ENCODE data around the gene ANKS1B.

The ANKS1B gene

GRCh38 chr12:99997806-99998205 is 13.1 kb upstream of the ANKS1B start:
- H3K4me3 ChIP-seq (ENCODE audit: insufficient read length, low read depth) = no peak overlapping the region
- no peaks in the 10 kb centered on the region for H3K4me1 ChIP-seq (ENCODE audit: insufficient read depth, insufficient read length)
- no peak for DNase-seq (ENCODE audit: low read depth, low spot score)
- H3K9me3 ChIP-seq (ENCODE audit: insufficient read depth, low read length) = no peaks in the 10 kb centered on the region
- no peak overlapping the region for H3K9ac ChIP-seq (ENCODE audit: insufficient read length, low read depth)
- H3K27me3 ChIP-seq (ENCODE audit: insufficient read depth, insufficient read length) = no peaks in the 10 kb centered on the region
- H3K36me3 ChIP-seq (ENCODE audit: insufficient read depth, insufficient read length, low read length) = no peaks in the 10 kb centered on the region
- TF ChIP-seq SUZ12 (IDR thresholded peaks at IDR 0.05; ENCODE audit: extremely low read depth, insufficient read depth, insufficient read length) = no peak
- TF ChIP-seq ZNF274 (IDR thresholded peaks at IDR 0.05; ENCODE audit: low read depth, low read length) = no peak
- TF ChIP-seq YY1 (IDR thresholded peaks at IDR 0.05; ENCODE audit: insufficient read depth, insufficient read length) = no peak

- H3K27me3 ChIP-seq (ENCODE audit: insufficient read depth, insufficient read length) = no peaks in the 10 kb centered on the region
- H3K9ac ChIP-seq (ENCODE audit: insufficient read length, low read depth) = no peak overlapping the region
- no peaks in the 10 kb centered on the region for H3K4me1 ChIP-seq (ENCODE audit: insufficient read depth, insufficient read length)
- no peak overlapping the region for H3K4me3 ChIP-seq (ENCODE audit: insufficient read length, low read depth)
- H3K36me3 ChIP-seq (ENCODE audit: insufficient read depth, insufficient read length, low read length) = no peaks in the 10 kb centered on the region
- no peak for DNase-seq (ENCODE audit: low read depth, low spot score)
- no peaks in the 10 kb centered on the region for H3K9me3 ChIP-seq (ENCODE audit: insufficient read depth, low read length)
- no peak for TF ChIP-seq ZNF274 (IDR thresholded peaks at IDR 0.05; ENCODE audit: low read depth, low read length)
These were observed 11.4 kb upstream of the ANKS1B start for GRCh38 chr12:99996095-99996494.

GRCh38 chr12:99985631-99986030 is 895 bp upstream of the ANKS1B start:
- peaks cover 36% of the 10 kb centered on the region for H3K27me3 ChIP-seq (ENCODE audit: insufficient read depth, insufficient read length)
- no peak overlapping the region for H3K9ac ChIP-seq (ENCODE audit: insufficient read length, low read depth)
- no peaks in the 10 kb centered on the region for H3K4me1 ChIP-seq (ENCODE audit: insufficient read depth, insufficient read length)
- TF ChIP-seq ZNF274 (IDR thresholded peaks at IDR 0.05; ENCODE audit: low read depth, low read length) (no peak), SUZ12 (IDR thresholded peaks at IDR 0.05; ENCODE audit: extremely low read depth, insufficient read depth, insufficient read length) (no peak), YY1 (IDR thresholded peaks at IDR 0.05; ENCODE audit: insufficient read depth, insufficient read length) (no peak)
- no peaks in the 10 kb centered on the region for H3K36me3 ChIP-seq (ENCODE audit: insufficient read depth, insufficient read length, low read length)
- DNase-seq (ENCODE audit: low read depth, low spot score) = no peak
- peak overlapping the region; percentile 66 for H3K4me3 ChIP-seq (ENCODE audit: insufficient read length, low read depth)
- no peaks in the 10 kb centered on the region for H3K9me3 ChIP-seq (ENCODE audit: insufficient read depth, low read length)

GRCh38 chr12:99985129-99985570 is 414 bp upstream of the ANKS1B start:
- DNase-seq (ENCODE audit: low read depth, low spot score) = no peak
- Histone ChIP-seq H3K36me3 (ENCODE audit: insufficient read depth, insufficient read length, low read length) (no peaks in the 10 kb centered on the region), H3K9ac (ENCODE audit: insufficient read length, low read depth) (peak overlapping the region; percentile 77), H3K27me3 (ENCODE audit: insufficient read depth, insufficient read length) (peaks cover 36% of the 10 kb centered on the region), H3K9me3 (ENCODE audit: insufficient read depth, low read length) (no peaks in the 10 kb centered on the region), H3K4me3 (ENCODE audit: insufficient read length, low read depth) (peak overlapping the region; percentile 66), H3K4me1 (ENCODE audit: insufficient read depth, insufficient read length) (no peaks in the 10 kb centered on the region)
- TF ChIP-seq ZNF274 (IDR thresholded peaks at IDR 0.05; ENCODE audit: low read depth, low read length) (no peak), YY1 (IDR thresholded peaks at IDR 0.05; ENCODE audit: insufficient read depth, insufficient read length) (no peak), SUZ12 (IDR thresholded peaks at IDR 0.05; ENCODE audit: extremely low read depth, insufficient read depth, insufficient read length) (no peak)

GRCh38 chr12:99983456-99984258 is 1.1 kb downstream of the ANKS1B start:
- DNase-seq (ENCODE audit: low read depth, low spot score) = no peak
- TF ChIP-seq SUZ12 (IDR thresholded peaks at IDR 0.05; ENCODE audit: extremely low read depth, insufficient read depth, insufficient read length) = no peak
- no peaks in the 10 kb centered on the region for H3K4me1 ChIP-seq (ENCODE audit: insufficient read depth, insufficient read length)
- H3K9ac ChIP-seq (ENCODE audit: insufficient read length, low read depth) = peak overlapping the region; percentile 63
- H3K27me3 ChIP-seq (ENCODE audit: insufficient read depth, insufficient read length) = peaks cover 36% of the 10 kb centered on the region
- H3K9me3 ChIP-seq (ENCODE audit: insufficient read depth, low read length) = no peaks in the 10 kb centered on the region
- peak overlapping the region; percentile 53 for H3K4me3 ChIP-seq (ENCODE audit: insufficient read length, low read depth)
- H3K36me3 ChIP-seq (ENCODE audit: insufficient read depth, insufficient read length, low read length) = no peaks in the 10 kb centered on the region

- Histone ChIP-seq H3K4me3 (ENCODE audit: insufficient read length, low read depth) (no peak overlapping the region), H3K9ac (ENCODE audit: insufficient read length, low read depth) (no peak overlapping the region), H3K27me3 (ENCODE audit: insufficient read depth, insufficient read length) (peaks cover 34% of the 10 kb centered on the region), H3K4me1 (ENCODE audit: insufficient read depth, insufficient read length) (no peaks in the 10 kb centered on the region), H3K9me3 (ENCODE audit: insufficient read depth, low read length) (no peaks in the 10 kb centered on the region), H3K36me3 (ENCODE audit: insufficient read depth, insufficient read length, low read length) (no peaks in the 10 kb centered on the region)
- DNase-seq (ENCODE audit: low read depth, low spot score) = no peak
- TF ChIP-seq YY1 (IDR thresholded peaks at IDR 0.05; ENCODE audit: insufficient read depth, insufficient read length) (no peak), SUZ12 (IDR thresholded peaks at IDR 0.05; ENCODE audit: extremely low read depth, insufficient read depth, insufficient read length) (no peak)
These were observed 3.0 kb downstream of the ANKS1B start for GRCh38 chr12:99981639-99982190.

GRCh38 chr12:99979471-99979870 is 5.3 kb downstream of the ANKS1B start:
- H3K36me3 ChIP-seq (ENCODE audit: insufficient read depth, insufficient read length, low read length) = no peaks in the 10 kb centered on the region
- no peaks in the 10 kb centered on the region for H3K9me3 ChIP-seq (ENCODE audit: insufficient read depth, low read length)
- H3K9ac ChIP-seq (ENCODE audit: insufficient read length, low read depth) = no peak overlapping the region
- no peak for DNase-seq (ENCODE audit: low read depth, low spot score)
- H3K4me1 ChIP-seq (ENCODE audit: insufficient read depth, insufficient read length) = no peaks in the 10 kb centered on the region
- no peak for TF ChIP-seq SUZ12 (IDR thresholded peaks at IDR 0.05; ENCODE audit: extremely low read depth, insufficient read depth, insufficient read length)
- no peak for TF ChIP-seq ZNF274 (IDR thresholded peaks at IDR 0.05; ENCODE audit: low read depth, low read length)
- no peak for TF ChIP-seq YY1 (IDR thresholded peaks at IDR 0.05; ENCODE audit: insufficient read depth, insufficient read length)
- H3K27me3 ChIP-seq (ENCODE audit: insufficient read depth, insufficient read length) = peaks cover 15% of the 10 kb centered on the region
- H3K4me3 ChIP-seq (ENCODE audit: insufficient read length, low read depth) = no peak overlapping the region
